SK-N-SH treated with all-trans-retinoic acid at 6 μM for 48 hours (cell line): ENCODE results near the gene LHFPL2.

Experiments used
- ESRRG ChIP-seq: fragments of 250-450 bp; sonication (Bioruptor Pico); IDR thresholded peaks from 2 replicates; pipeline ENCODE4 v1.6.1; 2021; ENCODE audit warnings: mild to moderate bottlenecking
- ISL1 ChIP-seq: fragments of 250-450 bp; sonication (Bioruptor Pico); IDR thresholded peaks from 2 replicates; pipeline ENCODE4 v2.1.2; 2022; ENCODE audit warnings: mild to moderate bottlenecking, moderate library complexity
- PATZ1 ChIP-seq: fragments of 250-450 bp; sonication (Bioruptor Pico); IDR thresholded peaks from 2 replicates; pipeline ENCODE4 v1.8.0; 2020; ENCODE audit warnings: mild to moderate bottlenecking, moderate library complexity, borderline replicate concordance

GRCh38 chr5:78659114-78659513 is 10.5 kb upstream of the LHFPL2 start:
- no peak for TF ChIP-seq PATZ1 (CRISPR knock-in tag)
- TF ChIP-seq ESRRG (CRISPR knock-in tag), result no peak
- no peak for TF ChIP-seq ISL1 (CRISPR knock-in tag)
